ENCODE data around the gene CCDC102A.

DNA sequence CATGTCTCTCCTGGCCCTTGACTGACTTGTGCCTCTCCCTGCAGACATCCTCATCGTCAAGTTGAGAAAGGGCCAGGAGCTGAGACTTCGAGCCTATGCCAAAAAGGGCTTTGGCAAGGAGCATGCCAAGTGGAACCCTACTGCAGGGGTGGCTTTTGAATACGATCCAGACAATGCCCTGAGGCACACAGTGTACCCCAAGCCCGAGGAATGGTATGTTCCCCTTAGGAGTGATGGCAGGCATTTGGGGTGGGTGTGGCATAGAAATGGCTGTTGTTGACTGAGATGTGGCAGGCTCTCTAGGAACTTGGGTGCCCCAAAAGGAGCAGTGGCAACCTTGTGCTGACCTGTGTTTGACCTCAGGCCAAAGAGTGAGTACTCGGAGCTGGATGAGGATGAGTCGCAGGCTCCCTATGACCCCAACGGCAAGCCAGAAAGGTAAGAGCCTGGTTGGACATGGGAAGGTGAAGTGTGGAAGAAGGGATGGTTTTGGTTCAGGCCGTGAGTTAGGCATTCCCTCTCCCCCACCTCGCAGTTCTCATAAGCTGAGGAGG, 66.4 kb downstream of the CCDC102A start:
- TF ChIP-seq, protein P1, sequence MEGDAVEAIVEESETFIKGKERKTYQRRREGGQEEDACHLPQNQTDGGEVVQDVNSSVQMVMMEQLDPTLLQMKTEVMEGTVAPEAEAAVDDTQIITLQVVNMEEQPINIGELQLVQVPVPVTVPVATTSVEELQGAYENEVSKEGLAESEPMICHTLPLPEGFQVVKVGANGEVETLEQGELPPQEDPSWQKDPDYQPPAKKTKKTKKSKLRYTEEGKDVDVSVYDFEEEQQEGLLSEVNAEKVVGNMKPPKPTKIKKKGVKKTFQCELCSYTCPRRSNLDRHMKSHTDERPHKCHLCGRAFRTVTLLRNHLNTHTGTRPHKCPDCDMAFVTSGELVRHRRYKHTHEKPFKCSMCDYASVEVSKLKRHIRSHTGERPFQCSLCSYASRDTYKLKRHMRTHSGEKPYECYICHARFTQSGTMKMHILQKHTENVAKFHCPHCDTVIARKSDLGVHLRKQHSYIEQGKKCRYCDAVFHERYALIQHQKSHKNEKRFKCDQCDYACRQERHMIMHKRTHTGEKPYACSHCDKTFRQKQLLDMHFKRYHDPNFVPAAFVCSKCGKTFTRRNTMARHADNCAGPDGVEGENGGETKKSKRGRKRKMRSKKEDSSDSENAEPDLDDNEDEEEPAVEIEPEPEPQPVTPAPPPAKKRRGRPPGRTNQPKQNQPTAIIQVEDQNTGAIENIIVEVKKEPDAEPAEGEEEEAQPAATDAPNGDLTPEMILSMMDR (IDR thresholded peaks at IDR 0.05), result no peak
- no peak for TF ChIP-seq POLR2A (IDR thresholded peaks at IDR 0.05)

All from tibial nerve (tissue), 3 donors.